OCI-M1 (cell line): ENCODE results near the gene SBNO2.

Source experiments
- DNase-seq: peaks from one replicate; lab custom pipeline; 2025; lab: John Stamatoyannopoulos, UW

Gene SBNO2

GRCh38 chr19:1153891-1154730 lies 20.0 kb downstream of the SBNO2 start:
- DNase-seq = no peak

- DNase-seq = no peak
Observed at GRCh38 chr19:1151917-1152587, 22.0 kb downstream of the SBNO2 start.

GRCh38 chr19:1151037-1151724 lies 22.9 kb downstream of the SBNO2 start:
- no peak for DNase-seq

GRCh38 chr19:1150333-1151036 lies 23.6 kb downstream of the SBNO2 start:
- no peak for DNase-seq

- no peak for DNase-seq
Observed at GRCh38 chr19:1149259-1150045, 24.6 kb downstream of the SBNO2 start.

- no peak for DNase-seq
Observed at GRCh38 chr19:1147934-1148549, 26.0 kb downstream of the SBNO2 start.

GRCh38 chr19:1146858-1147780 lies 26.9 kb downstream of the SBNO2 start:
- no peak for DNase-seq

GRCh38 chr19:1146412-1146699 lies 27.7 kb downstream of the SBNO2 start:
- no peak for DNase-seq

- no peak for DNase-seq
Observed at GRCh38 chr19:1145635-1146411, 28.2 kb downstream of the SBNO2 start.

- no peak for DNase-seq
Observed at GRCh38 chr19:1144741-1145140, 29.3 kb downstream of the SBNO2 start.

- DNase-seq = no peak
Observed at GRCh38 chr19:1143828-1144399, 30.2 kb downstream of the SBNO2 start.

- DNase-seq = no peak
Observed at GRCh38 chr19:1141944-1142343, 32.1 kb downstream of the SBNO2 start.

- DNase-seq = no peak
Observed at GRCh38 chr19:1140272-1141027, 33.6 kb downstream of the SBNO2 start.

- DNase-seq = no peak
Observed at GRCh38 chr19:1139126-1139525, 34.9 kb downstream of the SBNO2 start.

GRCh38 chr19:1138121-1138520 lies 35.9 kb downstream of the SBNO2 start:
- DNase-seq = no peak

- DNase-seq = no peak
Observed at GRCh38 chr19:1136621-1137317, 37.3 kb downstream of the SBNO2 start.

GRCh38 chr19:1136201-1136600 lies 37.9 kb downstream of the SBNO2 start:
- DNase-seq = no peak

- DNase-seq = no peak
Observed at GRCh38 chr19:1135454-1135853, 38.6 kb downstream of the SBNO2 start.
